HUES6 (cell line): Measurements from ENCODE around the gene ARMC3.

Source experiments
- H3K27ac ChIP-seq: 2 replicates; pipeline ENCODE4 v1.7.0; 2013; ENCODE audit warnings: low read depth, mild to moderate bottlenecking, low read length, inconsistent platforms
- H3K27me3 ChIP-seq: 2 replicates; pipeline ENCODE4 v1.6.1; 2013; ENCODE audit warnings: low read length; ENCODE audit not compliant: control insufficient read depth, insufficient read depth
- H3K36me3 ChIP-seq: 2 replicates; pipeline ENCODE4 v1.6.1; 2013; ENCODE audit warnings: low read length; ENCODE audit not compliant: control insufficient read depth, insufficient read depth
- H3K4me1 ChIP-seq: 2 replicates; pipeline ENCODE4 v1.6.1; 2013; ENCODE audit warnings: low read length; ENCODE audit not compliant: control insufficient read depth, insufficient read depth
- H3K4me3 ChIP-seq: 2 replicates; pipeline ENCODE4 v1.5.1; 2013; ENCODE audit warnings: low read depth, low read length
- H3K9ac ChIP-seq: one replicate; pipeline ENCODE4 v1.6.1; 2013; ENCODE audit warnings: mild to moderate bottlenecking, low read length
- H3K9me3 ChIP-seq: 2 replicates; pipeline ENCODE4 v1.6.1; 2013; ENCODE audit warnings: low read depth, low read length; ENCODE audit not compliant: control insufficient read depth, insufficient read depth

The ARMC3 gene

GRCh38 chr10:23024002-23024401 lies 96.1 kb downstream of the ARMC3 start:
- no peak overlapping the region for H3K27ac ChIP-seq

GRCh38 chr10:23031318-23031717 lies 103.5 kb downstream of the ARMC3 start:
- no peak overlapping the region for H3K27ac ChIP-seq
- no peaks in the 10 kb centered on the region for H3K9me3 ChIP-seq
- no peaks in the 10 kb centered on the region for H3K36me3 ChIP-seq
- H3K4me3 ChIP-seq: no peak overlapping the region
- no peak overlapping the region for H3K9ac ChIP-seq
- H3K4me1 ChIP-seq: no peaks in the 10 kb centered on the region
- H3K27me3 ChIP-seq: no peaks in the 10 kb centered on the region

More at GRCh38 chr10:23024002-23024401, 96.1 kb downstream of the ARMC3 start:
- no peaks in the 10 kb centered on the region for H3K4me1 ChIP-seq
- no peaks in the 10 kb centered on the region for H3K36me3 ChIP-seq
- no peak overlapping the region for H3K9ac ChIP-seq
- H3K9me3 ChIP-seq: no peaks in the 10 kb centered on the region
- H3K4me3 ChIP-seq: no peak overlapping the region
- H3K27me3 ChIP-seq: no peaks in the 10 kb centered on the region

- H3K36me3 ChIP-seq: no peaks in the 10 kb centered on the region
- H3K9me3 ChIP-seq: no peaks in the 10 kb centered on the region
- H3K4me3 ChIP-seq: no peak overlapping the region
- no peaks in the 10 kb centered on the region for H3K4me1 ChIP-seq
- H3K27ac ChIP-seq: no peak overlapping the region
- H3K9ac ChIP-seq: no peak overlapping the region
- no peaks in the 10 kb centered on the region for H3K27me3 ChIP-seq
These were observed 106.9 kb downstream of the ARMC3 start for GRCh38 chr10:23034790-23035189.

GRCh38 chr10:23035569-23035968 lies 107.7 kb downstream of the ARMC3 start:
- H3K9ac ChIP-seq: no peak overlapping the region
- H3K9me3 ChIP-seq: no peaks in the 10 kb centered on the region
- no peaks in the 10 kb centered on the region for H3K27me3 ChIP-seq
- H3K36me3 ChIP-seq: no peaks in the 10 kb centered on the region
- H3K4me1 ChIP-seq: no peaks in the 10 kb centered on the region
- H3K27ac ChIP-seq: no peak overlapping the region
- no peak overlapping the region for H3K4me3 ChIP-seq

GRCh38 chr10:23037152-23037551 lies 109.3 kb downstream of the ARMC3 start:
- no peak overlapping the region for H3K4me3 ChIP-seq

GRCh38 chr10:23037561-23037960 lies 109.7 kb downstream of the ARMC3 start:
- no peak overlapping the region for H3K9ac ChIP-seq
- no peak overlapping the region for H3K4me3 ChIP-seq
- no peaks in the 10 kb centered on the region for H3K4me1 ChIP-seq
- H3K36me3 ChIP-seq: no peaks in the 10 kb centered on the region
- H3K9me3 ChIP-seq: no peaks in the 10 kb centered on the region
- H3K27me3 ChIP-seq: no peaks in the 10 kb centered on the region
- H3K27ac ChIP-seq: no peak overlapping the region

More at GRCh38 chr10:23037152-23037551, 109.3 kb downstream of the ARMC3 start:
- Histone ChIP-seq H3K9me3 (no peaks in the 10 kb centered on the region), H3K36me3 (no peaks in the 10 kb centered on the region), H3K27me3 (no peaks in the 10 kb centered on the region), H3K4me1 (no peaks in the 10 kb centered on the region), H3K9ac (no peak overlapping the region), H3K27ac (no peak overlapping the region)

GRCh38 chr10:23038172-23038571 lies 110.3 kb downstream of the ARMC3 start:
- no peaks in the 10 kb centered on the region for H3K36me3 ChIP-seq
- no peaks in the 10 kb centered on the region for H3K9me3 ChIP-seq
- no peaks in the 10 kb centered on the region for H3K4me1 ChIP-seq
- no peak overlapping the region for H3K27ac ChIP-seq
- H3K4me3 ChIP-seq: no peak overlapping the region
- H3K27me3 ChIP-seq: no peaks in the 10 kb centered on the region
- no peak overlapping the region for H3K9ac ChIP-seq

GRCh38 chr10:23040002-23040401 lies 112.1 kb downstream of the ARMC3 start:
- H3K9me3 ChIP-seq: no peaks in the 10 kb centered on the region
- no peak overlapping the region for H3K4me3 ChIP-seq
- no peaks in the 10 kb centered on the region for H3K27me3 ChIP-seq
- no peaks in the 10 kb centered on the region for H3K4me1 ChIP-seq
- no peak overlapping the region for H3K27ac ChIP-seq
- H3K36me3 ChIP-seq: no peaks in the 10 kb centered on the region
- H3K9ac ChIP-seq: no peak overlapping the region

- Histone ChIP-seq H3K4me3 (no peak overlapping the region), H3K4me1 (no peaks in the 10 kb centered on the region), H3K9ac (no peak overlapping the region), H3K27ac (no peak overlapping the region), H3K36me3 (no peaks in the 10 kb centered on the region), H3K9me3 (no peaks in the 10 kb centered on the region), H3K27me3 (no peaks in the 10 kb centered on the region)
These were observed 118.2 kb downstream of the ARMC3 start for GRCh38 chr10:23046027-23046426.

- peaks cover 3% of the 10 kb centered on the region; the same call in 1 of the 2 replicates for H3K4me1 ChIP-seq
- H3K9ac ChIP-seq: no peak overlapping the region
- H3K36me3 ChIP-seq: no peaks in the 10 kb centered on the region
- H3K27me3 ChIP-seq: no peaks in the 10 kb centered on the region
- H3K9me3 ChIP-seq: no peaks in the 10 kb centered on the region
- H3K27ac ChIP-seq: no peak overlapping the region
- H3K4me3 ChIP-seq: no peak overlapping the region
These were observed 119.6 kb downstream of the ARMC3 start for GRCh38 chr10:23047201-23048050.

- no peaks in the 10 kb centered on the region for H3K27me3 ChIP-seq
- H3K27ac ChIP-seq: no peak overlapping the region
- H3K36me3 ChIP-seq: no peaks in the 10 kb centered on the region
- peaks cover 11% of the 10 kb centered on the region for H3K4me1 ChIP-seq
- H3K4me3 ChIP-seq: no peak overlapping the region
- H3K9me3 ChIP-seq: no peaks in the 10 kb centered on the region
- no peak overlapping the region for H3K9ac ChIP-seq
These were observed 120.3 kb downstream of the ARMC3 start for GRCh38 chr10:23048191-23048590.
